HG03066 (cell line): ENCODE results near the gene PRDM16.

Experiments used
- ATAC-seq: cut with Tn5 transposase; IDR thresholded peaks from one replicate; pipeline ENCODE4 v1.9.1; 2021; ENCODE audit warnings: low read depth; ENCODE audit not compliant: unreplicated experiment

Gene PRDM16

GRCh38 chr1:3068564-3069431, at the start of gene PRDM16:
Gene PRDM16, plus strand, starts transcription at chr1:3069203. Its CDS starts 57 bp downstream, at chr1:3069260.
- ATAC-seq: no peak

DNA sequence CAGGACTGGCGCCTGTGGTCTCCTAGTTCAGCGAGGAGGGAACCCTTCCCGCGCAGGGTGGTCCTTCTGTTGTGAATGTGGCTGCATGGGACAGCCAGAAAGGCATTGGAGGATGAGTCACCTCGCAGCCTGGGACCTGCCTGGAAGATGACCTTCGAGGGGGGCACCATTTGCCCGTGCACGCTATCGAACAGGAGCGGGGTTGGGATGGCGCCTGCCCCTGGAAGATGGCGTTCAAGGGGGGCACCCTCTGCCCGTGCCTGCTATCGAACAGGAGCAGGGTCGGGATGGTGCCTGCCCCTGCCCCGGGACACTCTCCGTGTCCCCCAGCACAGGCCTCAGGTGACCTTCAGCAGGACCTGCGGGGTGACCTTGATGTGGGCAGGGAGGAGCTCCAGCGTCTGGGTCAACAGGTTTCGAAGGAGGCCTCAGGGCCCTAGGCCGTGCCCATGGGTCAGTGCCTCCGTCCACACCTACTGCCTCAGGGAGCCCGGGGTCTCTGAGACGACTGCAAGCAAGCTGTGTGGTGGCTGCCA, 49.4 kb upstream of the PRDM16 start:
- ATAC-seq: no peak

DNA sequence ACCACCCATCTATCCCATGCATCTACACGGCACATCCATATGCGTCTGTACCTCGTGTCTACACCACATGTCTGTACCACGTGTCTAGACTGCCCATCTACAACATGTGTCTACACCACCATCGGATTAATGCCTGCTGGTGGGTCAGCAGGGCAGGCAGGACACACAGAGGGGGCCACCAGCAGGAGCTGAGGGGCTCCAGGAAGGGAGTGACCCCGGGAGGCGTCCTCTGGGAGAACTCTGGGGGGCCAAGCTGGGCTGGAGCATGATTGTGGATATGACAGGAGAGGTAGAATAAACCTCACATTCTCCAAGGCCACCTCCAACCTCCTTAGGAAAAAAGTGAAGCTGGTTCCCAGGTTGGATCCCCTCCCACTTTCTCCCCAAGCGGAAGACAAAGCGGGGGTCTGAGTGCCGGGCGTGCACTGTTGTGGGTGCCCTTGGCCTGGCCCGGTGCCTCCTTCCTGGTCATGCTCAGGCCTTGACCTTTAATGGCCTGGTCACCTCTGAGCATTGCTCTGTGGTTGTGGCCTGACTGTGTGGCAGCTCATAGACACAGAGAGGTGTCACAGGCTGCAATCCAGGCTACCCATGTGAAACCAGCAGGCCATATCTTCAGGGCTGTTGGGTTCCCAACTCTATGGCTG, 48.6 kb upstream of the PRDM16 start:
- no peak for ATAC-seq

DNA sequence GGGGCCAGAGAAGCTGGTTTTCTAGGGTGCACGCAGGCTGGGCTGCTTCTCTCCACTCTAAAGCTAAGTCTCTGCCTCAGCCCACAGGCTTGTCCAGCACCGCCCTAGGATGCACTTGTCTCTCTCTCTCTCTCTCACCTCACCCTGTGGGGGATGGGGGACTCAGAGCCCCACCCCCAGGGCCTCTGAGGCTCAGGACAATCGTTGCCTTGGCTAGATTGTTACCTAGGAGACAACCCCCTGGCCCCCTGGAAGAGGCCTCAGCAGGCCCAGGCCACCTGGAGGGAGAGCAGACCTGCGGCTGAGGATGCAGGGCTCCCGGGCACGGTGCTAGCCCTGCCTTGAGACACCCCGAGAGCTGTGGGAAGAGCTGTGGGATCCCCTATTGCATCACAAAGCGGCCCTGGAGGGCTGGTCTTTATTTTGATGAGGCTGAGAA, 47.8 kb upstream of the PRDM16 start, which contains the start of gene ACTRT2:
TSS of gene ACTRT2 (plus strand) at position 235 of the 439 bp plus-strand sequence. CDS start 220 bp downstream, outside the sequence.
- no peak for ATAC-seq

DNA sequence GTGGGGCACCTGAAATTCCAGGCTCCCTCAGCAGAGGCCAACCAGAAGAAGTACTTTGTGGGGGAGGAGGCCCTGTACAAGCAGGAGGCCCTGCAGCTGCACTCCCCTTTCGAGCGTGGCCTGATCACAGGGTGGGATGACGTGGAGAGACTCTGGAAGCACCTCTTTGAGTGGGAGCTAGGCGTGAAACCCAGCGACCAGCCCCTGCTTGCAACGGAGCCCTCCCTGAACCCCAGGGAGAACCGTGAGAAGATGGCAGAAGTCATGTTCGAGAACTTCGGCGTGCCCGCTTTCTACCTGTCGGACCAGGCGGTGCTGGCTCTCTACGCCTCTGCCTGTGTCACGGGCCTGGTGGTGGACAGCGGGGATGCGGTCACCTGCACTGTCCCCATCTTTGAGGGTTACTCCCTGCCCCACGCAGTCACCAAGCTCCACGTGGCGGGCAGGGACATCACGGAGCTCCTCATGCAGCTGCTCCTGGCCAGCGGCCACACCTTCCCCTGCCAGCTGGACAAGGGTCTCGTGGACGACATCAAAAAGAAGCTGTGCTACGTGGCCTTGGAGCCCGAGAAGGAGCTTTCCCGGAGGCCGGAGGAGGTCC, 47.1 kb upstream of the PRDM16 start:
- ATAC-seq: no peak

GRCh38 chr1:3022511-3022973, 46.5 kb upstream of the PRDM16 start:
- no peak for ATAC-seq

DNA sequence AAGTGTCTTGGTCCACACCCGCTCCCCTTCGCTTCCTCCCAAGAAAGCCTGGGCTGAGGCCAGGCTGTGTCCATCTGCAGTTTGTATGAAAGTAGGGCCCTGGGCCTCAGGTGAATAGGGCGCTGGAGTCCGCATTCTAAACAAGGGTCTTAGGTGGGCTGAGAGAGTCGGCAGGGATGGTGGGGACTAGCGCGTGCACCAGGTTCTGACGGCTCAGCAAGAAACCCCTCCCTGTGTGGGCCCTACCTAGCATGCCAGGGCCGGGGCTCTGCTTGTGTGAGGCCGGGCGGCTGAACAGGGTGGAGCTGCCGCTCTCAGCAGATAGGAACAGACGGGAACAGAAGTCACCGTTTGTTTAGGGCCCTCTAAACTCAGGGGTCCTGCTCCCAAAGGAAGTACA, 46.0 kb upstream of the PRDM16 start:
- ATAC-seq: no peak

GRCh38 chr1:3024019-3024418, 45.0 kb upstream of the PRDM16 start:
- ATAC-seq: no peak

DNA sequence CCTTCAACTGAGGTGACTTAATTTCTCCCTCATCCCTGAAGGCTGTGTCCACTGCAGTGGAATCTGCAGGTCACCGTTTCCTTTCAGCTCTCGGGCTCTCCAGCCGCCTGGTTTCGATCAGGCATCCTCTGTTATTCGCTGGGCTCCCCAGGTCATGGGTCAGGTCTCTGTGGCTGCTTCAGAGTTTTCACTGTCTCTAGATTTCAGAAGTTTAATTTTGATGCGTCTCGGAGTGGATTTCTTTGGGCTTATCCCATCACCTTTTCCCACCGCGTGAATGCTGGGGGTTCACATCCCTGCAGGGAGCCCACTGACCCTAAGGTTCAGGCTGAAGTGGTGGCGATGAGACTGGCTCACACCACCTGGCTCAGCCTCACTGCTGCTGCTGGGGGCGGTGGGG, 44.4 kb upstream of the PRDM16 start:
- no peak for ATAC-seq

DNA sequence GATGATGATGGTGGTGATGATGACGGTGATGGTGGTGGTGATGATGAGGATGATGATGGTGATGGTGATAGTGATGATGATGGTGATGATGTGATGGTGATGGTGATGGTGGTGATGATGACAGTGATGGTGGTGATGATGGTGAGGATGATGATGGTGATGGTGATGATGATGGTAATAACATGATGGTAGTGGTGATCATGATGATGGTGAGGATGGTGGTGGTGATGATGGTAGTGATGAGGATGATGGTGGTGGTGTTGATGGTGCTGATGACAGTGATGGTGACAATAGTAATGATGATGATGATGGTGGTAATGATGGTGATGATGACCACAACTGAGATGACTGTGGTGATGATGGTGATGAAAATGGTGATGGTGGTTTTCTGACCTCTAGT, 42.9 kb upstream of the PRDM16 start:
- no peak for ATAC-seq

DNA sequence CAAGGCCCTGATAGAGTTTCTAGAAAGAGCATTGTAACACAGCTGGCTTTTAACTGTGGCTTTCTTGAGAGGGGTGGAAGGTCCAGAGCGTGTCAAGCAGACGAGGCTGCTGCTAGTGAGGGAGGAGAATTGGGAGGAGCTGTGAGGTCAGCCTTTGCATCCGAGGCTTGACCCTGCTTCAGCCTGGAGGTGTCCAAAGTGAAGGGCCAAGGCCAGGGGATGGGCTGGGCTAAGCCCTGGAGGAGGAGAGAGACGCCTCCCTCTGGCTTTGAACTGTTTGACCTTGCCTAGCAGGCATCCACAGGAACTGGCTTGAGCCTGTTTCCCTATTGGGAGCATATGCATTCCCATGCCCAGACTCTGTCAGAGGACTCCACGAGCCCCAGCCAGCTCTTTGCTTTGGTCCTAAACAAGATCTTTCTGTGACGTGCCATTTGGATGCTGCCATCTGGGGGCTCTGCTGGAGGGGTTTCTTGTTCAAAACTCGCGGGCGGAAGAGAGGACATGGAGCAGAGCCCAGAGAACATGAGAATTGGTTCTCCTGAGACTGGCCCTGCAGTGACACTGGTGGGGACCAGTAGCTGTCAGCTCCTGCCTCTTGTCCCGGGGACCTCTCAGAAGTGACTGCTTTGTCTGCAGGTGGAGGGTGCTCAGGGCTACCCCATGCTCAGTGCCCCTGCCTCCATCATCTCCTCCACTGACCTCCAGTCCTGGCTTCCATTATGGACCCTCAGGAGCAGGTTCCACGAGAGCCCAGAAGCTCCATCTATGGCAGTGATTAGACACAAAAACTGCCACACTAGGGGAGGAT, 42.2 kb upstream of the PRDM16 start:
- ATAC-seq: no peak

GRCh38 chr1:3027611-3028371, 41.2 kb upstream of the PRDM16 start:
- ATAC-seq: no peak

GRCh38 chr1:3028531-3029282, 40.3 kb upstream of the PRDM16 start:
- ATAC-seq: no peak

DNA sequence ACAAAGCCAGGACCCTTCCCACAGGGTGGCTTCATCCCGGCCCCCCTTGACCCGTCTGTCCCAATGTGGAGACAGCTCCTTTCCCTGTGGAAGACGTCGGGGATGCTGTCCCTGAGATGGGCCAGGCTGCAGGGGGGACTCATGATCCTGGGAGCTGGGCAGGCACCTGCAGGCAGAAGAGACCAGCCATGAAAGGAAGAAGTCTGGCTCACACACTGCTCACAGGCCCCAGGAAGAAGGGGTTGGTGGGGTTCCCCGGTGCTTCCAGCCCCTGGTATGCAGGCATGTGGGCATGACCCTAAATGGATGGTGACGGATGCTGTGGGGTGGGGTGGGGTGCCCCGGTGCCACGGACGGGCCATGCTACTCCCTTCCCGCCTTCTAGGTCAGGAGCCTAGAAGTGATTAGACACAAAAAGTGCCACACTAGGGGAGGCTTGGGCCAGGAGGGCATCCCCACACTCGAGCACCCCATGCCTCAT, 39.5 kb upstream of the PRDM16 start:
- ATAC-seq: no peak

GRCh38 chr1:3029991-3030662, 38.9 kb upstream of the PRDM16 start:
- ATAC-seq: no peak

GRCh38 chr1:3030663-3031381, 38.2 kb upstream of the PRDM16 start:
- no peak for ATAC-seq

DNA sequence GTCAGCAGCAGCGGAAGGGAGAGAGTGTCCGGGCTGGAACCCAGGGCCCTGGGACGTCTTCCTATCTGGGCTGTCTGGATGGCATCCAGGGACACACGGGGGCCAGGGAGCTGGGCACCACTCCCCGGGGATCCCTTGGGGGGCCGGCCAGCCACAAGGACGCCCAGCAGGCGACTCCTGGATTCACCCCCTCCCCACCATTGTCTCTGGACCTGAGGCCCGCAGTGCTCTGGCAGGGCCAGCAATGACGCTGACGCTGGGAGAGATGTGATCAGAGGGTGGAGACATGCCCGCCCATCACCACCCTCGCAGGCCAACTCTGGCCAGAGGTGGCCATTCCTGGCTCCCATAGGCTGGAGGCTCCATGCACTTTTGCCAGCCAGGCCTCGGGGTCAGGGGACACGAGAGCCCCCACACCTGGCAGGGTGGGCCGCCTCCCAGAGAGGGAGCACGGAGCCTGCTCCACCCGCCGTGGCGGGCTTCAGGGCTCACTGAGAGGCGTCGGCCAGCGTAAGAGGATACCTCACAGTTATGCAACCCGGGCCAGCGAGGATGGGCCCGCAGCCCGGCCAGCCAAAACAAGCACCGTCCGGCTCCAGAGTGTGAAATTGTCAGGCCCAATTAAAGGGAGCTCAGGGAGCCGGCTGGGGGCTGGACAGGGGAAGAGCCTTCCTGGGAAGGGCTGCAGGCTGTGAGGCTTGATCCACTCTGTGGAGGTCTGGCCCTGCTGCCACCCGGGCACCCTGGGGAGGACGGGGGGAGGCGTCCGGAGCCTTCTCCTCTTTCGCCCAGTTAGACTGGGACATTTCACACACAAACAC, 37.4 kb upstream of the PRDM16 start:
- no peak for ATAC-seq
